Measurements from ENCODE around the gene LHCGR. TPM values are rescaled to one million over a fixed set of nuclear protein-coding genes. Genes with fewer than 3 reads are reported as not detected.
A peak's percentile ranks its signal among the peaks of the same experiment; 100 is the strongest.
"Not testable (repeated sequence)": the region's sequence is repeated elsewhere in the genome, so short reads cannot be mapped to it uniquely, and the experiment has no call there.

LHCGR gene
- polyA plus RNA-seq, 3 donors: 0.24 to 0.70 (median 0.64) TPM

- DNase-seq: no peak
Observed at GRCh38 chr2:48747319-48747718, 8.2 kb downstream of the LHCGR start.

GRCh38 chr2:48739236-48739635 is 16.3 kb downstream of the LHCGR start:
- DNase-seq: not testable (repeated sequence)

GRCh38 chr2:48738806-48739205 is 16.7 kb downstream of the LHCGR start:
- no peak for DNase-seq

GRCh38 chr2:48736251-48736650 is 19.3 kb downstream of the LHCGR start:
- no peak for DNase-seq

- no peak for DNase-seq
Observed at GRCh38 chr2:48734576-48735303, 20.8 kb downstream of the LHCGR start.

- DNase-seq: peak; percentile 81
Observed at GRCh38 chr2:48733067-48733503, 22.4 kb downstream of the LHCGR start.

- no peak for DNase-seq
Observed at GRCh38 chr2:48728840-48729239, 26.7 kb downstream of the LHCGR start.

GRCh38 chr2:48728295-48728694 is 27.2 kb downstream of the LHCGR start:
- no peak for DNase-seq

GRCh38 chr2:48727560-48727959 is 28.0 kb downstream of the LHCGR start:
- no peak for DNase-seq

GRCh38 chr2:48725696-48726494 is 29.6 kb downstream of the LHCGR start:
- no peak for DNase-seq

- DNase-seq: no peak
Observed at GRCh38 chr2:48724278-48724677, 31.2 kb downstream of the LHCGR start.

- no peak for DNase-seq
Observed at GRCh38 chr2:48723129-48723528, 32.4 kb downstream of the LHCGR start.

GRCh38 chr2:48722391-48722790 is 33.1 kb downstream of the LHCGR start:
- DNase-seq: no peak

- no peak for DNase-seq
Observed at GRCh38 chr2:48721158-48721557, 34.4 kb downstream of the LHCGR start.

GRCh38 chr2:48719480-48720177 is 35.9 kb downstream of the LHCGR start:
- no peak for DNase-seq

- DNase-seq: no peak
Observed at GRCh38 chr2:48717846-48718245, 37.7 kb downstream of the LHCGR start.

GRCh38 chr2:48715956-48716355 is 39.6 kb downstream of the LHCGR start:
- DNase-seq: no peak

GRCh38 chr2:48715042-48715899 is 40.3 kb downstream of the LHCGR start:
- no peak for DNase-seq

GRCh38 chr2:48714245-48714644 is 41.3 kb downstream of the LHCGR start:
- DNase-seq: no peak

GRCh38 chr2:48713647-48714046 is 41.9 kb downstream of the LHCGR start:
- DNase-seq: no peak

GRCh38 chr2:48712151-48712550 is 43.4 kb downstream of the LHCGR start:
- no peak for DNase-seq

- no peak for DNase-seq
Observed at GRCh38 chr2:48711343-48711742, 44.2 kb downstream of the LHCGR start.

All from renal pelvis (tissue), 4 donors.